Measurements from ENCODE around the gene TSPO2. TPM values are rescaled to one million over a fixed set of nuclear protein-coding genes. Genes with fewer than 3 reads are reported as not detected.

Gene TSPO2
- total and polyA plus RNA-seq, 2 of the 8 experiments (the other 6 are each of a cell fraction or from before 2014, with no cell fraction given): not detected

DNA sequence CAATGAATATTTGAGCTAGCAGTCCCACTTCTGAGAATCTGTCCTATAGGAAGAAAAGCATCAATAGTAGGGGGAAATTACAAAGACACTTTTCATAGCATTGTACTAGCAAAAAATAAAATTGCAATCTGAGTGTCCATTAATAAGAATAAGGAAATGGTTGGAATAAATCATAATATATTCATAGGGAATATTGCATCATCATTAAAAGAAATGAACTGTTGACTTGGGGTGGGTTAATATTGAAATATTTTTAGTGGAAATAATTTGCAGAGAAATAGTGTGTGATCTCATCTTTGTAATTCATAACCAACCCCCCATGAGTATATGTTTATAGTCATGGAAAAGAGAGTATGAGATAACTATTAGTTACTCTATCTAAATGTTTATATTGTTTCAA, 42.9 kb downstream of the TSPO2 start:
- POLR2A ChIA-PET (ENCODE audit: partially characterized antibody): no interaction called here
- Histone ChIP-seq H2BK20ac (ENCODE audit: low read length) (no peak overlapping the region), H4K20me1 (replicated peaks in 1 of 2; ENCODE audit: control insufficient read depth in 1 of 2, insufficient read depth in 2 of 2, low read length in 2 of 2) (peaks cover 3 to 10% of the 10 kb centered on the region in 2 experiments), H3K9ac (replicated peaks in 1 of 4; ENCODE audit: extremely low read depth in 1 of 4, low read depth in 3 of 4, low read length in 3 of 4) (no peak overlapping the region), H2AFZ (ENCODE audit: low read length) (no peak overlapping the region), H3K56ac (replicated peaks; ENCODE audit: insufficient read length, low read depth, low read length) (no peak overlapping the region), H3K79me2 (ENCODE audit: control insufficient read depth in 1 of 2, insufficient read depth in 2 of 2, low read length in 2 of 2) (peaks cover 0 to 42% of the 10 kb centered on the region in 2 experiments; a peak in 2 of 4 replicates), H4K8ac (ENCODE audit: extremely low read depth, insufficient read depth, low read length) (no peak overlapping the region), H4K5ac (ENCODE audit: insufficient read length, low read depth, low read length) (no peak overlapping the region), H3K14ac (ENCODE audit: insufficient read length) (no peak overlapping the region), H3K9me3 (ENCODE audit: insufficient read depth in 2 of 2, low read depth in 1 of 2, low read length in 1 of 2) (no peaks in the 10 kb centered on the region), H3K36me3 (ENCODE audit: control insufficient read depth in 2 of 4, insufficient read depth in 4 of 4, low read length in 3 of 4) (peaks cover 9 to 80% (median 40%) of the 10 kb centered on the region in 4 experiments), H3K4ac (replicated peaks; ENCODE audit: insufficient read length, low read depth, low read length) (no peak overlapping the region), H4K91ac (replicated peaks; ENCODE audit: insufficient read length, low read length) (no peak overlapping the region), H3K27me3 (replicated peaks in 1 of 4; ENCODE audit: control insufficient read depth in 3 of 4, extremely low read depth in 1 of 4, insufficient read depth in 3 of 4, low read length in 3 of 4) (no peaks in the 10 kb centered on the region), H2BK5ac (ENCODE audit: low read depth, low read length) (no peak overlapping the region), H2BK15ac (ENCODE audit: low read length) (no peak overlapping the region), H3K79me1 (ENCODE audit: low read depth, low read length) (no peaks in the 10 kb centered on the region; the same call in 1 of the 2 replicates), H3K4me2 (ENCODE audit: insufficient read depth in 1 of 2, low read depth in 2 of 2, low read length in 2 of 2) (no peak overlapping the region), H3K18ac (ENCODE audit: extremely low read depth, low read length) (no peak overlapping the region), H3K23ac (ENCODE audit: insufficient read length) (no peak overlapping the region), H2BK12ac (ENCODE audit: low read depth, low read length) (no peak overlapping the region), H3K23me2 (ENCODE audit: low read depth, low read length) (no peaks in the 10 kb centered on the region), H3K27ac (ENCODE audit: low read depth, low read length) (no peak overlapping the region), H3K4me1 (replicated peaks in 1 of 4; ENCODE audit: control insufficient read depth in 3 of 4, insufficient read depth in 4 of 4, low read length in 3 of 4) (no peaks in the 10 kb centered on the region), H2AK5ac (ENCODE audit: low read depth, low read length) (no peak overlapping the region), H2BK120ac (replicated peaks; ENCODE audit: low read depth, low read length) (no peak overlapping the region), H3K4me3 (ENCODE audit: extremely low read depth in 1 of 4, insufficient read depth in 2 of 4, low read depth in 3 of 4, low read length in 4 of 4) (no peak overlapping the region)
- DNase-seq (ENCODE audit: low read depth in 1 of 2, low spot score in 2 of 2) (no peak), FAIRE-seq (no peak)
- CTCF ChIA-PET (ENCODE audit: partially characterized antibody): interaction anchor here (0.5 to 1.0 kb wide), 2 partner anchors 26 to 81 kb away, joined by 3 read pairs; no protein-coding TSS in a partner anchor
- TF ChIP-seq BACH1 (IDR thresholded peaks at IDR 0.05; ENCODE audit: low read length) (no peak), GABPA (IDR thresholded peaks at IDR 0.05; ENCODE audit: borderline replicate concordance, insufficient read depth, low read length) (no peak), SUZ12 (IDR thresholded peaks at IDR 0.05; ENCODE audit: low read length) (no peak), MAFK (IDR thresholded peaks at IDR 0.05; ENCODE audit: low read depth, low read length) (no peak), SIN3A (conservative IDR thresholded peaks at IDR 0.05 in 1 of 2, IDR thresholded peaks at IDR 0.05 in 1 of 2; ENCODE audit: low read depth in 1 of 2, low read length in 2 of 2) (no peak), RBBP5 (IDR thresholded peaks at IDR 0.05; ENCODE audit: borderline replicate concordance, low read depth, low read length) (no peak), POLR2A (IDR thresholded peaks at IDR 0.05; ENCODE audit: control extremely low read depth in 1 of 2, low read depth in 2 of 2, low read length in 2 of 2) (no peak), BCL11A (IDR thresholded peaks at IDR 0.05; ENCODE audit: low read depth in 2 of 2, low read length in 2 of 2) (no peak), CHD2 (IDR thresholded peaks at IDR 0.05; ENCODE audit: low read length) (no peak)
- TF ChIP-seq, protein P1, sequence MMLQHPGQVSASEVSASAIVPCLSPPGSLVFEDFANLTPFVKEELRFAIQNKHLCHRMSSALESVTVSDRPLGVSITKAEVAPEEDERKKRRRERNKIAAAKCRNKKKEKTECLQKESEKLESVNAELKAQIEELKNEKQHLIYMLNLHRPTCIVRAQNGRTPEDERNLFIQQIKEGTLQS (IDR thresholded peaks at IDR 0.05; ENCODE audit: insufficient read depth, low read depth, low read length): no peak
- TF ChIP-seq, protein P2, sequence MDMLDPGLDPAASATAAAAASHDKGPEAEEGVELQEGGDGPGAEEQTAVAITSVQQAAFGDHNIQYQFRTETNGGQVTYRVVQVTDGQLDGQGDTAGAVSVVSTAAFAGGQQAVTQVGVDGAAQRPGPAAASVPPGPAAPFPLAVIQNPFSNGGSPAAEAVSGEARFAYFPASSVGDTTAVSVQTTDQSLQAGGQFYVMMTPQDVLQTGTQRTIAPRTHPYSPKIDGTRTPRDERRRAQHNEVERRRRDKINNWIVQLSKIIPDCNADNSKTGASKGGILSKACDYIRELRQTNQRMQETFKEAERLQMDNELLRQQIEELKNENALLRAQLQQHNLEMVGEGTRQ (IDR thresholded peaks at IDR 0.05; ENCODE audit: low read length): no peak

All from H1 (cell line).